ENCODE data around the gene HSPB6. TPM values are rescaled to one million over a fixed set of nuclear protein-coding genes. Genes with fewer than 3 reads are reported as not detected.

HSPB6 gene
- total RNA-seq, 1 experiment from 2014 or later: 0.93 TPM

DNA sequence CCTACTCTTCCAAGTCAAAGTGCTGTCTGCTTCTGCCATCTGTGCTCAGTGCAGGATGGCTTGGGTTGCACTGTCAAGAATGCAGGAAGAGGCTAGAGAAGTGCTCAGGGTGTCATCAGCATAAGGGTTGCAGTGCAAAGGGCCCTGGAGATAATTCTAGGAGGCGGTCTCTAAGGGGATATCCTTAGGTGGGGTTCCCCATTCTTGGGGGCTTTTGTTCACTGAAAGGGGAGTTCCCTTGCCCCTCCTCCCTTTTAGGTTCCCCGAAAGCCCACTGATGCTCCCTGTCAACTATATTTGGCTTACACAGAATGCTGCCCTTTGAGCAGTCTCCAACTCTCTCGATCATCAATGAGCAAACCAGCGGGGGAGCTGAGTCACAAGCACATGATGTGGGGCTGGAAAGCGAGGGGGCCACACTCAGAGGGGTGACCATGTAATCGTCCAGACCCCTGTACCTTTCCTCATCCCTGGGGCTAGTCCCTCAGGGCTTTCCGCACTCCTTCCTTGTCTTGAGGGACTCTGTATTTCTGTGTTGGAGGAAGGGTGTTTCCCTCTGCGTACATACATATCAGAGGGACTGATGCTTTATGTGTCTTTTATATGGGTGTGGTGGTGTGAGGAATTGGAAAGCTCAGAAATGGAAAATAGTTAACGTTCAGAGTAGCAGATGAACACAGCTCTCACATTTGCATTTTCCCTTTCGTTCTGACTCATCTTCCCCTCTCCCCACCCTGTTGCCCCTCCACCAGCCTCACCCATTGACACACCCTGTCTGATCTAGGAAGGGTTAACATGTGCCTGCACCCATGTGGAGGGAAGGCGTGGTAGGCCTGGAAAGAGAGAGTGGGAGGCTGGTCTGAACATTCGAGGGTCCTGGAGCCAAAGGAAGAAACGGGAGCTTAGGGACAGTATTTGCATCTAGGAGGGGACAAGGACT is 45.8 kb downstream of the HSPB6 start:
- H3K36me3 ChIP-seq (ENCODE audit: control insufficient read depth in 1 of 2, insufficient read depth in 2 of 2, low read length in 2 of 2): no peaks in the 10 kb centered on the region
- no peak overlapping the region for H2AFZ ChIP-seq (ENCODE audit: low read depth, low read length, poor library complexity, severe bottlenecking)
- DNase-seq (ENCODE audit: low read depth, low spot score) (no peak), ATAC-seq (no peak)
- no peak overlapping the region for H3K4me2 ChIP-seq (ENCODE audit: low read length)
- H3K9me2 ChIP-seq (ENCODE audit: insufficient read depth): no peaks in the 10 kb centered on the region
- intact Hi-C loops (cut with micrococcal nuclease): loop anchor here (10.0 kb wide), 1 partner anchor 356 kb away; the partner anchor contains the start of gene FFAR3
- ChIA-PET POLR2A (interaction anchor here (1.2 kb wide), 1 partner anchor 37 kb away, joined by 3 read pairs; the partner anchor contains the start of gene LIN37), CTCF (interaction anchor here (0.6 to 1.6 kb wide), 3 partner anchors 14 to 109 kb away, joined by 3 to 4 read pairs (median 4); no protein-coding TSS in a partner anchor), RAD21 (ENCODE audit: low non-redundant PET in 1 of 2, low total read pairs in 2 of 2, uncharacterized antibody in 2 of 2, unreplicated experiment in 2 of 2) (no interaction called here)
- H3K9me3 ChIP-seq (ENCODE audit: control insufficient read depth in 1 of 2, insufficient read depth in 1 of 2, low read depth in 1 of 2, low read length in 2 of 2): no peaks in the 10 kb centered on the region
- H3K4me1 ChIP-seq (ENCODE audit: control insufficient read depth in 1 of 2, insufficient read depth in 2 of 2, low read length in 2 of 2): peaks cover 7 to 22% of the 10 kb centered on the region in 2 experiments; a peak in 3 of 4 replicates
- no peak overlapping the region for H3K9ac ChIP-seq (ENCODE audit: low read length)
- H3K27ac ChIP-seq (ENCODE audit: low read depth, low read length): no peak overlapping the region
- no peaks in the 10 kb centered on the region for H4K20me1 ChIP-seq (ENCODE audit: insufficient read depth)
- no TSS peak for BruUV-seq (replicated peaks)
- H3K79me2 ChIP-seq (ENCODE audit: insufficient read depth, low read length): peaks cover 5% of the 10 kb centered on the region; the same call in 1 of the 2 replicates
- no peak for TF ChIP-seq SRF (IDR thresholded peaks at IDR 0.05; ENCODE audit: low read depth)
- no peak for TF ChIP-seq CTCF (IDR thresholded peaks at IDR 0.05 in 2 of 3, conservative IDR thresholded peaks at IDR 0.05 in 1 of 3; ENCODE audit: borderline replicate concordance in 1 of 3, insufficient read depth in 1 of 3, low read depth in 2 of 3, low read length in 2 of 3)
- no peak for TF ChIP-seq POLR2A (IDR thresholded peaks at IDR 0.05; ENCODE audit: borderline replicate concordance, extremely low read depth, insufficient read depth, insufficient read length)
- no peak for TF ChIP-seq SP1 (IDR thresholded peaks at IDR 0.05; ENCODE audit: low read depth)
- TF ChIP-seq POLR2AphosphoS5 (IDR thresholded peaks at IDR 0.05; ENCODE audit: low read depth, low read length): no peak
- no peak for TF ChIP-seq YY1 (IDR thresholded peaks at IDR 0.05; ENCODE audit: extremely low read depth, insufficient replicate concordance, low read depth, low read length)
- TF ChIP-seq ZFX (IDR thresholded peaks at IDR 0.05): no peak
- no peak for TF ChIP-seq TCF7L2 (IDR thresholded peaks at IDR 0.05; ENCODE audit: borderline replicate concordance, extremely low read depth, insufficient read depth, insufficient read length)
- TF ChIP-seq, protein P1, sequence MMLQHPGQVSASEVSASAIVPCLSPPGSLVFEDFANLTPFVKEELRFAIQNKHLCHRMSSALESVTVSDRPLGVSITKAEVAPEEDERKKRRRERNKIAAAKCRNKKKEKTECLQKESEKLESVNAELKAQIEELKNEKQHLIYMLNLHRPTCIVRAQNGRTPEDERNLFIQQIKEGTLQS (IDR thresholded peaks at IDR 0.05): no peak
- no peak for TF ChIP-seq SIN3A (IDR thresholded peaks at IDR 0.05; ENCODE audit: low read depth)
- no peak for TF ChIP-seq CBX3 (IDR thresholded peaks at IDR 0.05; ENCODE audit: low read depth)
- TF ChIP-seq EGR1 (IDR thresholded peaks at IDR 0.05; ENCODE audit: low read depth): no peak
- no peak for TF ChIP-seq CEBPB (IDR thresholded peaks at IDR 0.05; ENCODE audit: low read depth)
- H3K27me3 ChIP-seq (ENCODE audit: insufficient read depth, low read length): no peaks in the 10 kb centered on the region
- H3K4me3 ChIP-seq (replicated peaks in 1 of 2; ENCODE audit: low read depth in 1 of 2, low read length in 2 of 2): no peak overlapping the region
